ENCODE measurements around the gene LIN9.
A peak's percentile ranks its signal among the peaks of the same experiment; 100 is the strongest.

Gene LIN9

DNA sequence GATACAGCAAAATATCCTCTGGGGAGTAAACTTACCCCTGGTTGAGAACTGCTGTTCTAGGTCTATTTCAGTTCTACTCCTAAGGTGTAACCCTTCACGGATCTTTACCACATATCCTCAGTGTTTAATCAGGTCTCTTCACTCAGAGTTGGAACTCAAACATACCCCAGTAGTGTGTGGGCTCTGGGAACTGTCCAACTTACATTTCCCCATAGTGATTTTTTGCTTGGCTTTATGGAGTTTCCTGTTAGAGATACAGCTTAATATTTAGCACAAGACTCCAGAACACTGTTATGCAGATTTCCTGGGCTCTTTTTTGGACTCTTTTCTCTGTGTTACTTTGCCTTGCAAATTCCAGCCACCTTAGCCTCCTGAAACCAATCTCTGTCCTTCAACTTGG lies 26.7 kb upstream of the LIN9 start:
- DNase-seq (no peak), ATAC-seq (no peak)
- H3K27ac Mint-ChIP-seq: no peak overlapping the region
- no peak overlapping the region for H3K4me3 Mint-ChIP-seq
- H3K9me3 Mint-ChIP-seq: peaks cover 7% of the 10 kb centered on the region in 2 donors
- peaks cover 6% of the 10 kb centered on the region for H3K4me1 Mint-ChIP-seq
- peaks cover 4% of the 10 kb centered on the region for H3K27me3 Mint-ChIP-seq

DNA sequence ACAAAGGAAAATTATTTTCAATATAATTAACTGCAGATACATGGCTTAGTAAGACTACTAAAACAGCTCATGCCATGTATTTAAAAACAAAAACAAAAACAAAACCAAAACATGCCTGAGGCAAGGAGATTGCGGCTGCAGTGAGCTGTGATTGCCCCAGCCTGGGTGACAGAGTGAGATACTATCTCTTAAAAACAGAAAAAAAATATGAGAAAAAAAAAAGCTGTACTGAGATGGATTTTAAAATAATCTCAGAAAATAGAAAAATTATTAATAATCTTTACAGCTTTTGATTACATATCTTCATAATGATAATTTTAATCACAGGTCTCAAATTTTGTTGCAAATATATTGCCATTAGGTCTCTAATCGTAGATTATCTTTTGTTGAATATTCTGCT lies 24.0 kb upstream of the LIN9 start:
- Mint-ChIP-seq H3K9me3 (no peaks in the 10 kb centered on the region), H3K4me3 (peak overlapping the region; percentile 41 to 72), H3K27me3 (no peaks in the 10 kb centered on the region), H3K27ac (no peak overlapping the region), H3K4me1 (peaks cover 6% of the 10 kb centered on the region)
- ATAC-seq: no peak
- no peak for DNase-seq

DNA sequence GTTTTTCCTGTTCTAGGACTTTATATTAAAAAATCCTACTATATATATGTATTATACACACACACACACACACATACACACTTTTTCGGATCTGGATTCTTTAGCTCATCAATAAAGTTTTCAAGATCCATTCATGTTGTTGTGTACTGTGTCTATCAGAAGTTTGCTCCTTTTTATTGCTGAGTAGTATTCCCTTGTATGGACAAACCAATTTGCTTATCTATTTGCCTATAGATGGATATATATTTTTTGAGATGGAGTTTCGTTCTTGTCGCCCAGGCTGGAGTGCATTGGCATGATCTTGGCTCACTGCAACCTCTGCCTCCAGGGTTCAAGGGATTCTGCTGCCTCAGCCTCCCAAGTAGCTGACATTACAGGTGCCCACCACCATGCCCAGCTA lies 20.3 kb upstream of the LIN9 start:
- Mint-ChIP-seq H3K27me3 (no peaks in the 10 kb centered on the region), H3K4me1 (peaks cover 6% of the 10 kb centered on the region), H3K4me3 (no peak overlapping the region), H3K27ac (no peak overlapping the region), H3K9me3 (no peaks in the 10 kb centered on the region)
- DNase-seq: no peak
- no peak for ATAC-seq

- DNase-seq: no peak
- H3K4me3 Mint-ChIP-seq: no peak overlapping the region
- no peak overlapping the region for H3K27ac Mint-ChIP-seq
- ATAC-seq: no peak
- H3K27me3 Mint-ChIP-seq: no peaks in the 10 kb centered on the region
- no peaks in the 10 kb centered on the region for H3K9me3 Mint-ChIP-seq
- H3K4me1 Mint-ChIP-seq: no peaks in the 10 kb centered on the region
These were observed 18.8 kb upstream of the LIN9 start for GRCh38 chr1:226327761-226328162.

DNA sequence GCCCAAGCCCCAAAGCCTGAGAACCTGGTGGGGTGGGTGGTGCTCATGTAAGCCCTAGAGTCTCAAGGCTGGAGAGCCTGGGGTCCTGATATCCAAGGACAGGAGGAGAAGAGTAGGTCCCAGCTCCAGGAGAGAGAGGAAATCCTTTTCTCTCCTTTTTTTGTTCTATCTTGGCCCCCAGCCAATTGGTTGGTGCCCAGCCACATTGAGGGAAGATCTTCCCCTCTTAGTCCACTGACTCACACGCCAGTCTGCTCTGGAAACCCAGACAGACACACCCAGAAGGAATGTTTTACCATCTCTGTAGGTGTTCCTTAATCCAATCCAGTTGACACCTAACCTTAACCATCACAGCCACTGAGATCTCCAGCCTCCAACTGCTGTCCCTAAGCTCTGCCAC lies 16.2 kb upstream of the LIN9 start:
- ATAC-seq (no peak), DNase-seq (no peak)
- Mint-ChIP-seq H3K27me3 (peaks cover 6% of the 10 kb centered on the region), H3K4me1 (no peaks in the 10 kb centered on the region), H3K27ac (no peak overlapping the region), H3K4me3 (no peak overlapping the region), H3K9me3 (no peaks in the 10 kb centered on the region)

- no peaks in the 10 kb centered on the region for H3K4me1 Mint-ChIP-seq
- no peaks in the 10 kb centered on the region for H3K9me3 Mint-ChIP-seq
- DNase-seq (no peak), ATAC-seq (no peak)
- peaks cover 9% of the 10 kb centered on the region for H3K27me3 Mint-ChIP-seq
- no peak overlapping the region for H3K27ac Mint-ChIP-seq
- H3K4me3 Mint-ChIP-seq: no peak overlapping the region
These were observed 15.5 kb upstream of the LIN9 start for GRCh38 chr1:226324479-226324878.

GRCh38 chr1:226322986-226323385 lies 14.0 kb upstream of the LIN9 start:
- Mint-ChIP-seq H3K4me3 (no peak overlapping the region), H3K27me3 (peaks cover 15% of the 10 kb centered on the region), H3K4me1 (no peaks in the 10 kb centered on the region), H3K27ac (no peak overlapping the region), H3K9me3 (no peaks in the 10 kb centered on the region)
- no peak for DNase-seq
- ATAC-seq: no peak

DNA sequence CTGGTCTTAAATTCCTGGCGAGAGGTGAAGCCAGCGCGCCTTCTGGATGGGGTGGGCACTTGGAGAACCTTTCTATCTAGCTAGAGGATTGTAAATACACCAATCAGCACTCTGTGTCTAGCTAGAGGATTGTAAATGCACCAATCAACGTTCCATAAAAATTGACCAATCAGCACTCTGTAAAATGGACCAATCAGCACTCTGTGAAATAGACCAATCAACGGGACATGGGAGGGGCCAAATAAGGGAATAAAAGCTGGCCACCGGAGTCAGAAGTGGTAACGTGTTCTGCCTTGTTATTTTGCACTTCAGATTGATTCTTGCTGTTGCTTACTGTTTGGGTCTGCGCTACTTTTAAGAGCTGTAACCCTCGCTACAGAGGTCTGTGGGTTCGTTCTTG lies 12.0 kb upstream of the LIN9 start:
- H3K4me3 Mint-ChIP-seq: no peak overlapping the region

DNA sequence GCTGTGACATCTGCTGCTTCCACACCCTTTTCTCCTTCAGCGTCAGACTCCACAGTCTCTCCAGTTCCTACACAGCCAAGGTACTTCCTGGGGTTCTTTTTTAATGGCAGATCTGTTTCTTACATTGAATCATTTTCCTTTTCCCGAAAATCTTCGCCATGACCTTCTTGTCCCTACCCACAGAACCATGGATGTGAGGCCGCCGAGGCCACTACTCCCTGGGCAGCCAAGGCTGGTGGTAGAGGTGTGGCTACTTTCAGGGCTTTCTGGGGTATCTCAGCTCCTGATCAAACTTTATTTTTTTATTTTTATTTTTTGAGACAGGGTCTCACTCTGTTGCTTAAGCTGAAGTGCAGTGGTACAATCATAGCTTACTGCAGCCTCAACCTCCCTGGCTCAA lies 9.5 kb upstream of the LIN9 start:
- ATAC-seq: no peak
- Mint-ChIP-seq H3K27ac (no peak overlapping the region), H3K4me1 (no peaks in the 10 kb centered on the region), H3K27me3 (peaks cover 38% of the 10 kb centered on the region), H3K4me3 (no peak overlapping the region), H3K9me3 (peaks cover 0 to 3% of the 10 kb centered on the region in 2 donors)
- no peak for DNase-seq

More for the DNA sequence above, 12.0 kb upstream of the LIN9 start:
- no peak for DNase-seq
- Mint-ChIP-seq H3K9me3 (no peaks in the 10 kb centered on the region), H3K4me1 (no peaks in the 10 kb centered on the region), H3K27ac (no peak overlapping the region), H3K27me3 (peaks cover 27% of the 10 kb centered on the region)
- no peak for ATAC-seq

GRCh38 chr1:226314055-226314454 lies 5.1 kb upstream of the LIN9 start:
- H3K9me3 Mint-ChIP-seq: peaks cover 0 to 3% of the 10 kb centered on the region in 2 donors

GRCh38 chr1:226312065-226312464 lies 3.1 kb upstream of the LIN9 start:
- Mint-ChIP-seq H3K27ac (no peak overlapping the region), H3K9me3 (peaks cover 0 to 3% of the 10 kb centered on the region in 2 donors), H3K4me1 (peaks cover 16% of the 10 kb centered on the region), H3K4me3 (no peak overlapping the region), H3K27me3 (peaks cover 50% of the 10 kb centered on the region)
- DNase-seq: no peak
- ATAC-seq: no peak

More at GRCh38 chr1:226314055-226314454, 5.1 kb upstream of the LIN9 start:
- Mint-ChIP-seq H3K4me1 (peaks cover 16% of the 10 kb centered on the region), H3K27me3 (peaks cover 60% of the 10 kb centered on the region), H3K4me3 (no peak overlapping the region), H3K27ac (no peak overlapping the region)
- DNase-seq (no peak), ATAC-seq (no peak)

- no peak for DNase-seq
- Mint-ChIP-seq H3K9me3 (peaks cover 0 to 3% of the 10 kb centered on the region in 2 donors), H3K4me3 (no peak overlapping the region), H3K4me1 (peaks cover 17% of the 10 kb centered on the region), H3K27ac (no peak overlapping the region), H3K27me3 (peaks cover 46% of the 10 kb centered on the region)
- no peak for ATAC-seq
These were observed 2.4 kb upstream of the LIN9 start for GRCh38 chr1:226311376-226311775.

- H3K4me3 Mint-ChIP-seq: no peak overlapping the region
- H3K27me3 Mint-ChIP-seq: peaks cover 39% of the 10 kb centered on the region
- DNase-seq (no peak), ATAC-seq (no peak)
- peaks cover 24% of the 10 kb centered on the region for H3K4me1 Mint-ChIP-seq
- peaks cover 0 to 3% of the 10 kb centered on the region in 2 donors for H3K9me3 Mint-ChIP-seq
- no peak overlapping the region for H3K27ac Mint-ChIP-seq
These were observed 1.8 kb upstream of the LIN9 start for GRCh38 chr1:226310637-226311195.

- Mint-ChIP-seq H3K27ac (peak overlapping the region in 1 of 2 donors; percentile 50), H3K4me3 (peak overlapping the region in 1 of 2 donors; percentile 89), H3K9me3 (peaks cover 0 to 3% of the 10 kb centered on the region in 2 donors), H3K27me3 (peaks cover 34% of the 10 kb centered on the region), H3K4me1 (peaks cover 27% of the 10 kb centered on the region)
- ATAC-seq: no peak
- DNase-seq: no peak
These were observed 1.2 kb upstream of the LIN9 start for GRCh38 chr1:226310245-226310540.

DNA sequence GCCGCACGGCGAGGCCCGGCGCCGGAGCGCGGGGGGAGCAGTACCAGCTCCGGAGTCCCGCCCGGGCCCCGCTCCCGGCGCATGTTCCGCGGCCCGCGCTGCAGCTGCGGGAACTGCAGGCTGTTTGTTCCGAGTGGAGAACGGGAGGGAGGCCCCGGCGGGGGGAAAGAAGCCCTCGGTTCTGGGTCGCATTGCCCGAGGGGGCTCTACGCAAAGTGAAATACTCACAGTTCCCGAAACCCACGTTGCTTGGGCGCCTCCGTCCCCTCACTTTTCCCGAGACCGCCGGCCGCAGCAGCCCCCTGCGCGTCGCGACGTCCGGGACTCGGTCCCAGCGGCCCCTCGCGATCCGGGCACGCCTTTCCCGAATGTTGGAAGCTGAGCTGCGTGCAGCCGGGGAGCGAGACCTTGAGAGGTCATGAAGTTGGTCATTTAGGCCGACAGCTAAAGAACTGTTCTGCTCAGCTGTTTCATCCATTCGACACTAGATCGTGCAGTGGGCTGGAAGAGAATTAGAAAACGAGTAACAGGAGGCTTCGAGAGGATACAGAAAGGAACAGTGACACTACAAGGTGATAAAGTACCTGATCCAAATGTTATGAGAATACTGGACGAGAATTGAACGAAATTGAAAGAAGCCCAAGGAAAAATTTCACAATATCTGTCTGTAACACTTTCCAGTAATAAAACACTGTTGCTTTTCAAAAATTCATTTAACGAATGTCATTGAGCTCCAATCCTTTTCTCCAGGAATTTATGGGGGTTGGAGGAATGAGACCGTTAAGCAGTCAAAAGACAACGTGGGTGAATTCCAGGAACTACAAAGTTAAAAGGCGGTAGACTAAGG lies 657 bp upstream of the LIN9 start:
- Mint-ChIP-seq H3K27me3 (peaks cover 34% of the 10 kb centered on the region), H3K27ac (peak overlapping the region; percentile 50 to 66), H3K4me3 (peak overlapping the region; percentile 67 to 89), H3K9me3 (peaks cover 0 to 3% of the 10 kb centered on the region in 2 donors), H3K4me1 (peaks cover 29% of the 10 kb centered on the region)
- DNase-seq (no peak), ATAC-seq (peak; percentile 78)

DNA sequence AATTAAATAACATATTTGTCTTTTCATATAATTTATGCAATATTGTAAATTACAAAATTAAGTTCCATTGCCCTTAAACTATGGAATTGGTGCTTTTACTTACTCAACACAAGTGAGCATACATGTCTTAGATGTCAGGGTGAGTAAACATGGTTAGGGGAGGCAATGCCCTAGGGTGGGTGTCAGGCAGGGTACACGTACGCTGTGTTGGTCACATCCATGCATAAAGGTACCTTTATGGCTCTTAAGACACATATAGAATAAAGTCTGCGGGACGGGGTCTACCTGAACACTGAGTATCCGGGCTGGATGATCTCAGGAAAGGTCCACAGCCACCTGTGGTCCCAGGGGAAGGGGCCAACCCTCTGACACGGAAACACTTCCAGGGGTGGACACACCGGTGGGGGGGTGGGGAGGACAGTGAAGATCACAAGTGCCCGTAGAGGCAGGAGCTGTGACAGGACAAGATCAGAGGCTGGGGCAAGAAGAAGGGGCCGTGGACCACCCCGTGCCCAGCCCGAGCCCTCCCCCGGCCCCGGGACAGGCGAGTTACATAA lies 720 bp downstream of the LIN9 start:
- no peak for DNase-seq
- ATAC-seq: peak; percentile 11

More for the DNA sequence above, 720 bp downstream of the LIN9 start:
- Mint-ChIP-seq H3K4me3 (peak overlapping the region; percentile 87 to 89), H3K27ac (peak overlapping the region; percentile 96 to 98), H3K27me3 (peaks cover 28% of the 10 kb centered on the region), H3K9me3 (no peaks in the 10 kb centered on the region), H3K4me1 (peaks cover 34% of the 10 kb centered on the region)
